ENCODE measurements around the gene STKLD1. TPM values are rescaled to one million over a fixed set of nuclear protein-coding genes. Genes with fewer than 3 reads are reported as not detected.
"Not testable (repeated sequence)": the region's sequence is repeated elsewhere in the genome, so short reads cannot be mapped to it uniquely, and the experiment has no call there.

STKLD1 gene
- total RNA-seq, 3 donors from 2014 or later (not counting 1 experiment from before 2014, with no cell fraction given): 0.53 to 2.9 (median 1.1) TPM

GRCh38 chr9:133332381-133332730 is 43.8 kb upstream of the STKLD1 start:
- Mint-ChIP-seq H3K4me1 (peaks cover 35 to 38% of the 10 kb centered on the region in 2 donors), H3K27ac (peak overlapping the region in 1 of 2 donors; percentile 31), H3K36me3 (peaks cover 7% of the 10 kb centered on the region), H3K27me3 (ENCODE audit: low read depth in 2 of 2) (no peaks in the 10 kb centered on the region), H3K9me3 (no peaks in the 10 kb centered on the region), H3K4me3 (no peak overlapping the region)
- Histone ChIP-seq H3K9me3 (ENCODE audit: control insufficient read depth, insufficient read depth, low read length) (no peaks in the 10 kb centered on the region), H3K27ac (ENCODE audit: low read length) (no peak overlapping the region), H3K4me3 (ENCODE audit: low read length) (no peak overlapping the region), H3K27me3 (ENCODE audit: control insufficient read depth, insufficient read depth, low read length) (no peaks in the 10 kb centered on the region), H3K4me1 (ENCODE audit: control insufficient read depth, insufficient read depth, low read length) (peaks cover 24% of the 10 kb centered on the region), H3K36me3 (ENCODE audit: control insufficient read depth, insufficient read depth, low read length) (peaks cover 42% of the 10 kb centered on the region)
- intact Hi-C loops (cut with micrococcal nuclease): no loop called here
- no peak for TF ChIP-seq CTCF (IDR thresholded peaks at IDR 0.05)
- WGBS (ENCODE audit: insufficient coverage): 97% methylated on average over 20 of the region's 20 CpGs
- DNase-seq (peak in 1 of 2 donors; percentile 12), ATAC-seq (no peak)

GRCh38 chr9:133333011-133333410 is 43.2 kb upstream of the STKLD1 start:
- Mint-ChIP-seq H3K27ac (peak overlapping the region in 1 of 2 donors; percentile 31), H3K36me3 (peaks cover 7% of the 10 kb centered on the region), H3K9me3 (no peaks in the 10 kb centered on the region), H3K4me1 (peaks cover 35 to 38% of the 10 kb centered on the region in 2 donors), H3K27me3 (ENCODE audit: low read depth in 2 of 2) (no peaks in the 10 kb centered on the region), H3K4me3 (no peak overlapping the region)
- Histone ChIP-seq H3K36me3 (ENCODE audit: control insufficient read depth, insufficient read depth, low read length) (peaks cover 42% of the 10 kb centered on the region), H3K9me3 (ENCODE audit: control insufficient read depth, insufficient read depth, low read length) (no peaks in the 10 kb centered on the region), H3K4me1 (ENCODE audit: control insufficient read depth, insufficient read depth, low read length) (peaks cover 24% of the 10 kb centered on the region), H3K27ac (ENCODE audit: low read length) (no peak overlapping the region), H3K4me3 (ENCODE audit: low read length) (no peak overlapping the region), H3K27me3 (ENCODE audit: control insufficient read depth, insufficient read depth, low read length) (no peaks in the 10 kb centered on the region)
- DNase-seq (no peak), ATAC-seq (no peak)
- 94% methylated on average over 11 of the region's 11 CpGs for WGBS (ENCODE audit: insufficient coverage)
- intact Hi-C loops (cut with micrococcal nuclease): no loop called here
- no peak for TF ChIP-seq CTCF (IDR thresholded peaks at IDR 0.05)

- ATAC-seq: no peak
- Mint-ChIP-seq H3K27me3 (ENCODE audit: low read depth in 2 of 2) (no peaks in the 10 kb centered on the region), H3K9me3 (no peaks in the 10 kb centered on the region), H3K4me1 (peaks cover 32 to 38% of the 10 kb centered on the region in 2 donors), H3K4me3 (no peak overlapping the region), H3K27ac (no peak overlapping the region), H3K36me3 (peaks cover 7% of the 10 kb centered on the region)
- peaks cover 42% of the 10 kb centered on the region for H3K36me3 ChIP-seq (ENCODE audit: control insufficient read depth, insufficient read depth, low read length)
- H3K4me3 ChIP-seq (ENCODE audit: low read length): no peak overlapping the region
- H3K27ac ChIP-seq (ENCODE audit: low read length): no peak overlapping the region
- H3K4me1 ChIP-seq (ENCODE audit: control insufficient read depth, insufficient read depth, low read length): peaks cover 24% of the 10 kb centered on the region
- DNase-seq: no peak
- WGBS (ENCODE audit: insufficient coverage): 97% methylated on average over 10 of the region's 10 CpGs
- TF ChIP-seq CTCF (IDR thresholded peaks at IDR 0.05): no peak
- no peaks in the 10 kb centered on the region for H3K27me3 ChIP-seq (ENCODE audit: control insufficient read depth, insufficient read depth, low read length)
- intact Hi-C loops (cut with micrococcal nuclease): no loop called here
- H3K9me3 ChIP-seq (ENCODE audit: control insufficient read depth, insufficient read depth, low read length): no peaks in the 10 kb centered on the region
These were observed 42.6 kb upstream of the STKLD1 start for GRCh38 chr9:133333566-133333965.

- Mint-ChIP-seq H3K4me1 (peaks cover 30 to 37% of the 10 kb centered on the region in 2 donors), H3K36me3 (peaks cover 11% of the 10 kb centered on the region)
These were observed 42.0 kb upstream of the STKLD1 start for GRCh38 chr9:133334161-133334560.

GRCh38 chr9:133334888-133335287 is 41.3 kb upstream of the STKLD1 start:
- H3K4me1 Mint-ChIP-seq: peaks cover 33 to 45% of the 10 kb centered on the region in 2 donors
- H3K27me3 Mint-ChIP-seq (ENCODE audit: low read depth in 2 of 2); intact Hi-C loops (cut with micrococcal nuclease); H3K27ac ChIP-seq (ENCODE audit: low read length); DNase-seq; H3K9me3 Mint-ChIP-seq; ATAC-seq; H3K27me3 ChIP-seq (ENCODE audit: control insufficient read depth, insufficient read depth, low read length); H3K4me3 ChIP-seq (ENCODE audit: low read length); H3K9me3 ChIP-seq (ENCODE audit: control insufficient read depth, insufficient read depth, low read length): not testable (repeated sequence)
- H3K36me3 ChIP-seq (ENCODE audit: control insufficient read depth, insufficient read depth, low read length): peaks cover 39% of the 10 kb centered on the region
- peaks cover 28% of the 10 kb centered on the region for H3K4me1 ChIP-seq (ENCODE audit: control insufficient read depth, insufficient read depth, low read length)
- peaks cover 15% of the 10 kb centered on the region for H3K36me3 Mint-ChIP-seq
- H3K4me3 Mint-ChIP-seq: peak overlapping the region; percentile 95
- WGBS (ENCODE audit: insufficient coverage): 93% methylated on average over 11 of the region's 11 CpGs
- H3K27ac Mint-ChIP-seq: peak overlapping the region; percentile 91 to 95

More at GRCh38 chr9:133334161-133334560, 42.0 kb upstream of the STKLD1 start:
- Mint-ChIP-seq H3K4me3 (no peak overlapping the region), H3K27ac (peak overlapping the region; percentile 11 to 91), H3K9me3 (no peaks in the 10 kb centered on the region), H3K27me3 (ENCODE audit: low read depth in 2 of 2) (no peaks in the 10 kb centered on the region)
- Histone ChIP-seq H3K9me3 (ENCODE audit: control insufficient read depth, insufficient read depth, low read length) (no peaks in the 10 kb centered on the region), H3K36me3 (ENCODE audit: control insufficient read depth, insufficient read depth, low read length) (peaks cover 42% of the 10 kb centered on the region), H3K27me3 (ENCODE audit: control insufficient read depth, insufficient read depth, low read length) (no peaks in the 10 kb centered on the region), H3K27ac (ENCODE audit: low read length) (no peak overlapping the region), H3K4me1 (ENCODE audit: control insufficient read depth, insufficient read depth, low read length) (peaks cover 24% of the 10 kb centered on the region), H3K4me3 (ENCODE audit: low read length) (no peak overlapping the region)
- WGBS (ENCODE audit: insufficient coverage): 97% methylated on average over 6 of the region's 6 CpGs
- intact Hi-C loops (cut with micrococcal nuclease): no loop called here
- no peak for DNase-seq
- no peak for ATAC-seq
- no peak for TF ChIP-seq CTCF (IDR thresholded peaks at IDR 0.05)
